ENCODE results near the gene FN3KRP. TPM values are rescaled to one million over a fixed set of nuclear protein-coding genes. Genes with fewer than 3 reads are reported as not detected.

The FN3KRP gene
- total RNA-seq (32.7 and 35.2 TPM in 2 replicates), polyA plus RNA-seq (20.5 and 22.2 TPM in 2 replicates), polyA minus RNA-seq (11.5 and 17.2 TPM in 2 replicates), Bru-seq, nascent RNA (percentile 63 among the genes with signal in this experiment), BruChase-seq, experiment 1, labeled RNA remaining after a 6-hour chase (percentile 80 among the genes with signal in this experiment), BruChase-seq, experiment 2, labeled RNA remaining after a 2-hour chase (percentile 73 among the genes with signal in this experiment)
- 22.2 and 23.4 TPM in 2 replicates for polyA plus RNA-seq (2011; cell fraction: cytosol; rRNA removed)
- 27.6 and 34.1 TPM in 2 replicates for polyA plus RNA-seq (2011; cell fraction: nucleus; rRNA removed)
- 32.1 and 36.2 TPM in 2 replicates for polyA plus RNA-seq (2012)
- 11.5 TPM for polyA minus RNA-seq (2011; cell fraction: cytosol; rRNA and poly(A)+ RNA removed)
- 7.0 and 7.2 TPM in 2 replicates for polyA minus RNA-seq (2011; cell fraction: nucleus; rRNA and poly(A)+ RNA removed)
- long read RNA-seq, transcript FN3KRP-201 (6 exons, 1,849 nt), result major isoform, 126 of 139 reads
- long read RNA-seq, partial matches to known transcripts, result 0 of 139 reads
- long read RNA-seq, other reads (novel, unspliced or antisense), result 12 of 139 reads

- Histone ChIP-seq H3K9ac (replicated peaks; ENCODE audit: extremely low read depth, insufficient read depth, low read length) (peak within 1 kb of the TSS; percentile 77), H3K4me2 (ENCODE audit: insufficient read depth, low read length) (peak within 1 kb of the TSS; percentile 67), H3K27ac (ENCODE audit: insufficient read depth, low read depth, low read length) (no peak within 1 kb of the TSS), H2AFZ (ENCODE audit: low read depth, low read length) (peak within 1 kb of the TSS; percentile 99), H3K27me3 (ENCODE audit: control insufficient read depth in 2 of 2, insufficient read depth in 2 of 2, low read length in 2 of 2) (no peaks in the 10 kb centered on the region), H3K79me2 (ENCODE audit: control insufficient read depth, insufficient read depth, low read length) (peaks cover 13% of the 10 kb centered on the region), H3K4me3 (replicated peaks in 1 of 3; ENCODE audit: insufficient read depth in 1 of 3, low read depth in 1 of 3, low read length in 3 of 3) (peak within 1 kb of the TSS; percentile 71 to 96 (median 74)), H3K4me1 (ENCODE audit: control insufficient read depth, extremely low read depth, insufficient read depth, low read length) (peaks cover 12% of the 10 kb centered on the region), H3K9me3 (replicated peaks; ENCODE audit: control insufficient read depth, insufficient read depth, low read length) (no peaks in the 10 kb centered on the region), H4K20me1 (replicated peaks; ENCODE audit: control insufficient read depth, extremely low read depth, insufficient read depth, low read length) (no peaks in the 10 kb centered on the region), H3K36me3 (ENCODE audit: control insufficient read depth in 2 of 2, extremely low read depth in 1 of 2, insufficient read depth in 2 of 2, low read length in 2 of 2) (no peaks in the 10 kb centered on the region), H3K9me1 (replicated peaks; ENCODE audit: control insufficient read depth, extremely low read depth, insufficient read depth, low read length) (no peaks in the 10 kb centered on the region)
- TF ChIP-seq POLR2A (IDR thresholded peaks at IDR 0.05; ENCODE audit: low read depth, low read length), result peak; percentile 47
- TF ChIP-seq MAX (IDR thresholded peaks at IDR 0.05; ENCODE audit: insufficient read depth, insufficient read length), result no peak
- TF ChIP-seq CTCF (IDR thresholded peaks at IDR 0.05; ENCODE audit: extremely low read depth in 1 of 2, insufficient read depth in 1 of 2, low read depth in 1 of 2, low read length in 2 of 2), result no peak
- TF ChIP-seq POLR2AphosphoS5 (IDR thresholded peaks at IDR 0.05; ENCODE audit: insufficient read depth, low read depth, low read length), result peak; percentile 71
- TF ChIP-seq GATA2 (IDR thresholded peaks at IDR 0.05; ENCODE audit: insufficient read depth, insufficient read length, low read depth, low read length), result no peak
- no peak for TF ChIP-seq MYC (IDR thresholded peaks at IDR 0.05; ENCODE audit: low read depth, low read length)
- dilution Hi-C loops (cut with MboI; ENCODE audit: extremely low pct_ligation_motif_present, low sequenced_read_pairs) (no loop called here), intact Hi-C loops (cut with micrococcal nuclease) (loop anchor here (1.0 to 2.0 kb wide), 3 partner anchors 18 to 36 kb away; partner anchors contain the start of genes FN3K, RAB40B and TBCD)
- ChIA-PET CTCF (interaction anchor here (0.6 to 1.6 kb wide), 6 partner anchors 8 to 1190 kb away, joined by 3 to 5 read pairs (median 3); partner anchors contain the start of gene FN3K), POLR2A (interaction anchor here (0.6 kb wide), 1 partner anchor 90 kb away, joined by 3 read pairs; no protein-coding TSS in a partner anchor)
- peak; percentile 91 for DNase-seq (ENCODE audit: low read depth, low spot score)
- peak; percentile 92 for FAIRE-seq
- no TSS peak for BruUV-seq (replicated peaks)
These were observed at the start of gene FN3KRP for GRCh38 chr17:82716203-82717010. Gene FN3KRP, plus strand, starts transcription at chr17:82716706. Its CDS starts 50 bp downstream, at chr17:82716756.

Data from endothelial cell of umbilical vein (primary cell).